Erythroblast (primary cell): Measurements from ENCODE around the gene LAMB4.

ENCODE experiments used
- DNase-seq, 2 experiments: peaks; one replicate each; lab custom pipeline; 2025; lab: John Stamatoyannopoulos, UW
- GATA1 ChIP-seq: IDR thresholded peaks from 2 replicates; pipeline ENCODE4 v1.6.1; 2011; ENCODE audit warnings: low read depth, mild to moderate bottlenecking, control low read depth, low read length, moderate library complexity
- POLR2A ChIP-seq: IDR thresholded peaks from 2 replicates; pipeline ENCODE4 v1.6.1; 2011; ENCODE audit warnings: mild to moderate bottlenecking, low read length

LAMB4 gene

DNA sequence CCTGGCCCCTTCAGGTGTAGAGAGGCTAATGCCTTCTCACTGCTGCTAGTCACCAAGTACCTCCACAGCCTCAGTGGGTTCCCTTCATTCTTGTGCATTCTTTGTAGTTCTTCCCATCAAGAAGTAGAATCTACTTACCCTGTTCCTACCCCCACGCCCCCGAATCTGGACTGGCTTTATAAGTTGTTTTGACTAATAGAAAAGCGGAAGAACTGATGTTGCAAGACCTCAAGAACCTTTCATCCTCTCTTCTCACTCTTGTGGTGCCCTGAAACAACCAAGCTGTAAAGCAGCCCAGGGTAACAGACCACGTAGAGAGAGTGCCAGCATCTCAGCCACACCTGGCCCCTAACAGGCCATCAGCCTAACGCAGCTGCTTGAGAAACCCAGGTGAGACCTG lies 104.0 kb downstream of the LAMB4 start:
- no peak for DNase-seq
- TF ChIP-seq POLR2A (no peak), GATA1 (no peak)

DNA sequence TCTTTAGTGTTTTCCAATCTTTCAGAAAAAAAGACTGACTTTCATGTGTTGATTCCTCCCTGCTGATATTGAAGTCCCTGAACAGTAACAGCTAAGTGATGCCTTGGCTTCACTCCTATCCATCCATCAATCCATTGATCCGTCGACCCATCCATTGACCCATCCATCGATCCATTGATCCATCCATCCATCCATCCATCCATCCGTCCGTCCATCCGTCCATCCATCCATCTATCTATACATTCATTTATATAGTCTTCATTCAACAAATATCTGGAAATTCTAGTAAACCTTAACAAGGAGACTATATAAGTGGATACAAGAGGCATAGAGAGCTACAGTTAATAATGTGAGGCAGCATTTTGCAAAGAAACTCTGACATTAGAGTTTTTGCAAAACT lies 105.6 kb downstream of the LAMB4 start:
- DNase-seq = no peak

DNA sequence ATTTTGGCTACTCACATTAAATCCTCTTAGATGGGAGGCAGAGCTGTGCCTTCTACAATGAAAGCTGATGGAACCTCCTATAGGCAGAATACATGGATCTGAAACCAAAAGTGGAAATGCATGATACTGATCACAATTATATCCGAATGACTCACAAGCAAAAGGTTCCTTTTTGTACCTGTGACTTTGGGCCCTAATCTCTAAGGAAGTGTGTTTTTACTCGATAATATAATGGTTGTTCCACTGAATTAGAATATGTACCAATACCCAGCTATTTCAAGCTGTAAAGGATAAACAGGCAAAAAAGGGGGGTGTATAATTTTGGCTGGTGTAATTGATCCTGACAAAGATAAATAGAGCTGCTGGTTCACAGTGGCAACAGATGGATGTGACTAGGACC lies 109.6 kb downstream of the LAMB4 start:
- DNase-seq = no peak
- TF ChIP-seq POLR2A = no peak
- TF ChIP-seq GATA1 = no peak

More for the DNA sequence above, 105.6 kb downstream of the LAMB4 start:
- TF ChIP-seq POLR2A (no peak), GATA1 (no peak)

DNA sequence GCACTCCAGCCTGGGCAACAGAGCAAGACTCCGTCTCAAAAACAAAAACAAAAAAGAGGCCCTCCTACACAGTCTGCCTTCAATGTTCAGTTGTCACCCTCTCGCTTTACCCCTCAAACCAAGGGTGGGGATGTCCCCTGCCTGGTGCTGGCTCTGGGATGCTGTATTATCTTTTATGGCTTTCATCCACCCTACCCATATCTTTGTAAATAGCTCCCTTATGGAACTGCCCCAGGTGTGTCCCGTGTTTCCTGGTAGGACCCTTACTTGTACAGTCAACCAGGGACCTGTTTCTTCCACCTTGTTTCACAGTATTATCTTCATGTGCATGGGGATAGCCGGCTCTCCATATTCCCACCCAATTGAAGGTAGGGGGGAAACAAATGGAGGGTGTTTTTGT lies 111.5 kb downstream of the LAMB4 start:
- TF ChIP-seq POLR2A = no peak
- no peak for TF ChIP-seq GATA1
- DNase-seq = no peak

DNA sequence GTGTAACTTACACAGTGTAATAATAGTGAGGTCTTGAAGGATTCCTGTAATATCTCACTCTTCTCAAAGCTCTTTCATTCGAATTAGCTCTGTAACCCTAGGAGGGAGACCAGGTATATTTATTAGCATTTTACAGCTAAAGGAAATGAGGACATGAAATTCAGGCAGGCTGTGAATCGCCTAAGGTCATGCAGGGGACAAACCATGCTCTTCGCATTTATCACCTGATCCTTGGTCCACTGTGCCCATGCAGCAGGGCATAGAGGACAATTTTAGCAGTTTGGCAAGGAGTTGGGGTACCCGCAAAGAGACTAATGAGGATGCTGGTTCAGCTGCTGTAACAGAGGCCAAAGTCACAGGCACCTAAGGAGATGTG lies 112.4 kb downstream of the LAMB4 start:
- no peak for TF ChIP-seq GATA1
- no peak for TF ChIP-seq POLR2A
- no peak for DNase-seq

DNA sequence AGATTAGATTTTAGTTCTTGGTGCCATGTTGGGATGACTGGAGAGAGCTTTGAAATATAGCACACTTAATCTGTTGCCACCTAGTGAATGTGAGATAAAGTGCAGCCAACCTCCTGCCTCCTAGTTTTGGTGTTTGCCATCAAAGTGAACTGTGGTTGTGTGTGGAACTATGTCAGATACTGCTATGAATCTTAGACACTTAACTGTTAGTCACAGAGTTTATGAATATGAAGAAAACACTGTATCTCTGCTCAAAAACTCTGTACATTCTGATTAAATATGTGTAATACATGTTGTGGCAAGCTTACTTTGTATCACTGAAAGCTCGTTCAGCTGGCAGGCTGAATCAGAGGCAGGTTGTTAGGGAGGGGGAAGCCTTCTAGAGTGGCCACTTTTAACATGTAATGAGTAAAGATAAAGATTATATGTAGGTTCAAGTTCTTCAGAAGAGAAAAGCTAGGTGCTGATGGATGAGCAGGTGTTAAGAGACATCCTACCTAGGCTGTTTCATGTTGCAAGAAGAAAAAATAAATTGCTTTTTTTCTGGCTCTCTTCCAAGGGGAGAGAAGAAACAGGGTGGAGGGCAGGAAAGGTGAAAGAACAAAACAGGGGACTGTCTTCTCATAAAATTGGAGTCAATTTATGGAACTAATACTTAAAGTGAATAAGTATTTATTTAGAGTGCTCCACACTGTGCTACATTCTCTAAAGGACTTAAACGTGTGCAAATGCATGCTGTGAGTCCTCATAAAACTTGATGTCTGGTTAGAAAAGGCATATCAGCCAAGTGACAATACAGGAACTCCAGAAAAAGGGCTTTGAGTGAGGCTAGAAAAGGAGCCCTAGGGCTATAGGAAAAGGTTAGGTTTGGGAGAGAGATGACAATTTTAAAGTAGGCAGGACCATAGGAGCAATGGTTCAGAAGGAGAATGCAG lies 113.1 kb downstream of the LAMB4 start:
- peak in 1 of 2 experiments; percentile 42 for DNase-seq
- no peak for TF ChIP-seq GATA1
- no peak for TF ChIP-seq POLR2A

DNA sequence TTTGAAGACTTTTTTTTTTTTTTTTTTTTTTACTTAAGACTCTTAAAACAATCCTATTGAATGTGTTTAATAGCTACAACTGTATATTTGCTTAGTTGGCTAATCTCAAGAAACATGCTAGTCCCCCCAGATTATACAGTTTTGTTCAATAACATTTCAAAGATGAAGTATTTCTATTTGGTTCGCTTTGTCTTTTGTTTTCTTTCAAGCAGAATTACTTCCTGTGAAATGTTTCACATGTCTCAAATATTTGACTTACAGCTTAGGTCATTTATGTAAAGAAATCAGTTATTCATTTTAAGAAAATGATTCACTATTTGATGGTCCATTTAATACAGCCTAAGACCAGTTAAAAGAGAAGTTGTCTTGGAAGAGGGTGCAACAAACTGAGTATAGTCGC lies 114.4 kb downstream of the LAMB4 start:
- no peak for TF ChIP-seq GATA1
- TF ChIP-seq POLR2A = no peak
- no peak for DNase-seq

DNA sequence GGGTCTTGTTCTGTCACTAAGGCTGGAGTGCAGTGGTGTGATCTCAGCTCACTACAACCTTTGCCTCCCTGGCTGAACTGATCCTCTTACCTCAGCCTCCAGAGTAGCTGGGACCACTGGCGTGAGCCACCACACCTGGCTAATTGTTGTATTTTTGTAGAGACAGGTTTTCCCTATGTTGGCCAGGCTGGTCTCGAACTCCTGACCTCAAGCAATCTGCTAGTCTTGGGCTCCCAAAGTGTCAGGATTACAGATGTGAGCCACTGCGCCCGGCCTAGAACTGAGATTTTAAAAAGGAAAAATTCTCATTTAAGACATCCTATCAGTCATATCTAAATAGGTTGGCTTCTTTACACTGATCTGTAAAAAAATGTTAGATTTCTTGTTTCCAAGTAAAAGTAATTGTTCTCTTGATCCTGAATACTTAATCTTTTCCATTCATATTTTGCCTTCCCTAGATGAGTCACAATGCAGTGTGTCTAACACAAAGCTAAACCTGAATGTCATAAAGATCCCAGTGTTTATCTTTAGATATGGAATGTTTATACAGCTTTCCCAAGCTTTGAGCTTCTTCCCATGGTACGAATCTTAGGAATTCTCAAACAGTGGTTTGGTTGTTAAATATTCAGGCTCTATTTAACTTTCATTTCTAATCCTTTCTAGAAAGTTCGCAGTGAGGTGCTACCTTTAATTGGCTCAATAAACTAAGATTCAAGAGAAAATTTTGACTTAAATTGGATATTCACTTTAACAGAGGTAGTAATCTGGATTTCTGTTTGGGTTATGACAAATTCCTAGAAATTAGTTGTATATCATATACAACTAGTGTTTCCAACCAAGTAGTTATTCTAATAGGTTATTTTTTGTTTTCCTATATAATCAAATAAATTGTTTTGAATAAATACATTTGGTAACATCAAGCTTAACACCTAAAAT lies 115.1 kb downstream of the LAMB4 start:
- no peak for DNase-seq
- TF ChIP-seq GATA1 (no peak), POLR2A (no peak)

DNA sequence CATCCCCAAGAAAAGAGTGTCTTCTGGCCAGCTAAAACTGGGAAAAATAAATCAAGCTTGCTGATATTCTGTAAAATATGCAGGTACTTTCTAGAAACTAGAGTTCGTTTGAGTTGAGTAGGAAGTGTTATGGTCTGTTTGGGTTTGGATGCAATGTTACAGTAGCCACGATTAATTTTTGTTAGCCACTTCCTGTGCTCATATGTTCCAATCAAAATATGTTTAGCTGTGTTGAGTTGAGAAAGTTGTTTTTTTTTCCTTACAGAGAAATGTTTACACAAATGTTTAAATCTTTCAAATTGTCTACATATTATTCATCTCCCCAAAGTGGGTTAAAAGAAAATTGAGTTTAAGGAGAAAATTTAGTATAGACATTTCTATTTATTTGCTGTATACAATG lies 115.9 kb downstream of the LAMB4 start:
- TF ChIP-seq POLR2A (no peak), GATA1 (no peak)
- no peak for DNase-seq

DNA sequence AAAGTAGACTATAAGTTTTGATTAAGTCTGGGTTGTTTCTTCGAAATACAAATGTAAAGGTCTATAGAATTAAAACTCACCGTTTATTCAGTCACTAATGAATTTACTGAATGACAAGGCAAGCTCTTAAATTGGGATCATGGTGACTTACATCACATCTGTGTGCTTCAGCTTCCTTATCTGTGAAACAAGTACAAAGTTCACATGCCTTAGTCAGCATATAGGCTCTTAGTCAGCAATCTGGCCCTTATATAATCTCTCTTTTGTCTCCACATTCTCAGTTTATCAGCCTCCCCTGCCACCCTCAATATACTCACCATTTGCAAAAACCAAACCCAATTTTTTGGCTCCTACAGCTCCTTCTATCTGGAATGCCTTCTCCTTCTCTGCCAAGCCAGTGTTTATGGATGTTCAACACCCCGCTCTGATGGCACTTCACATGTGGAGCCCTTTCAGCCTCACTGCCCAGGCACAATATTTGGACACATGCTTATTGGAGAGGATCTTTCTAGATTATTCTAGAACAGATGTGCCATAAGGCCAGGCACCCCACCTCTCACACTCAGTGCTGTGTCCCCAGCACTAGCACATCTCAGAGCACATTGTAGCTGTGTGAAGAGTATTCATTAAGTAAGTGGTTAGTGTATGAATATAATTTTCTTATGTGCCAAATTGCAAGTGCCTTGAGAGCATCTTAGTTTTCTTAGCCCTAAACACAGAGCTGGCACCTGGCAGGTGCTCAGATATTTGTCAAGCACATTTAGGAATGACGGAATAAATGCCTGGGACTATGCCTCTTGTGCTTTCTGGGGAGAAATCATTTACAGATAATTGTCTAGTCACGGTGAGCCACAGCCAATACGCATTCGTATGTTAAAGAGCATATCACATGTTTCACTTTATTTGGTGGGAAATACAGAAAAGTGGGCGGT lies 117.4 kb downstream of the LAMB4 start:
- peak; percentile 87 for DNase-seq
- no peak for TF ChIP-seq GATA1
- no peak for TF ChIP-seq POLR2A

DNA sequence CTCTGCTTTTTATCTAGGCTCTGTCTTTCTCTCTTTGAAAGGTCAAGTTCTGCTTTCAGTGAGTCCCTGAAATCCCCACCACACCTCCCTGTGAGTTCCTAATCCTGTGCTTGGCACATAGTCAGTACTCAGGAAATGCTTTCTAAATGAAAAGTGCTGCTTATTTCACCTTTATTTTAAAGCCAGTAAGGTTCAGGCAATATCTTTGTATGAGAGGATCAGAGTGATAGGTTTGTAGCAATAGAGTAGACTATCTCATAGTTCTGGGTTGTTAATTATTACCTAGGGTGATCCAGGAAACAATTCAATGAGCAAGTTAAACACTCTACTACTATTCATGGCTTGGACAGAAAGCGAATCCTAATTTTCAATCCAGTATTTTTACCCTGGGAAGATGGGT lies 119.8 kb downstream of the LAMB4 start:
- DNase-seq = no peak
- no peak for TF ChIP-seq GATA1
- TF ChIP-seq POLR2A = no peak

DNA sequence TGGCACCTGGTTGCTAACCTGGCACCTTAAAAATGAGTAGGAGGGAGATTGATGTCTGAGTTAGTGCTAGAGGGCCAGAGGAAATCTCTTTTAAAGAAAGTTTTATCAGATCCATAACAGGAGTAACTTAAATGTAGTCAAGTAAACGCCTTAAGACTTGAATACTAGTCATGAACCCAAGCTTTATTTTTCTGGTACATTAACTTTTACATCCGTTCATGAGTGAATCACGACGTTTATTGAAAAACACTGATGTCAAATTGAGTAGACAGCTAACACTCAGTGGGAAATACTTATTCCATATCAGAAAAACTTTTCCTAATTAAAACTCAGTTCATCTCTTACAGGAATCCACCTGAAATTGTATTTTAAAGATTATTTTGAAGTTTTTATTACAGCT lies 120.3 kb downstream of the LAMB4 start:
- TF ChIP-seq POLR2A (no peak), GATA1 (no peak)
- DNase-seq = no peak

DNA sequence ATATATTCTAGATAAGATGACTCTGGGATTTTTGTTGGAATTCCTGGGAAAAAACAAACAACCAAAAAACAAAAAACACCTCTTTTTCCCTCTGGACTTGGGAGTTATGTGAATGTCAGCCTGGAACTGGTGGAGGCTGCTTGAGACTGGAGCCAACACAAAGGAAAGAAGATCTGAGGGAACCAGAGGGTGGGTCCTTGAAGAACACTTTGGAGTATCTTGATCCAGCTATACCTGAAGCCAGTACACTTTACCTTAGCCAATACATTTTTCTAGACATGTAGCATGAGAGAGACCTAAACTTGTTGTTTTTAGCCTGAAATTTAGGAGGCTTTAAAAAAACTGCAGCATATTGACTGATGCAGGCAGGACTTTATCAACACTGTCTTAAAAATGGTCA lies 121.3 kb downstream of the LAMB4 start:
- no peak for TF ChIP-seq POLR2A
- no peak for TF ChIP-seq GATA1

More for the DNA sequence above, 121.3 kb downstream of the LAMB4 start:
- DNase-seq = no peak
